Measurements from ENCODE around the gene NACAD. TPM values are rescaled to one million over a fixed set of nuclear protein-coding genes. Genes with fewer than 3 reads are reported as not detected.

NACAD gene
- total RNA-seq, 1 donor from 2014 or later, result 11.4 TPM

DNA sequence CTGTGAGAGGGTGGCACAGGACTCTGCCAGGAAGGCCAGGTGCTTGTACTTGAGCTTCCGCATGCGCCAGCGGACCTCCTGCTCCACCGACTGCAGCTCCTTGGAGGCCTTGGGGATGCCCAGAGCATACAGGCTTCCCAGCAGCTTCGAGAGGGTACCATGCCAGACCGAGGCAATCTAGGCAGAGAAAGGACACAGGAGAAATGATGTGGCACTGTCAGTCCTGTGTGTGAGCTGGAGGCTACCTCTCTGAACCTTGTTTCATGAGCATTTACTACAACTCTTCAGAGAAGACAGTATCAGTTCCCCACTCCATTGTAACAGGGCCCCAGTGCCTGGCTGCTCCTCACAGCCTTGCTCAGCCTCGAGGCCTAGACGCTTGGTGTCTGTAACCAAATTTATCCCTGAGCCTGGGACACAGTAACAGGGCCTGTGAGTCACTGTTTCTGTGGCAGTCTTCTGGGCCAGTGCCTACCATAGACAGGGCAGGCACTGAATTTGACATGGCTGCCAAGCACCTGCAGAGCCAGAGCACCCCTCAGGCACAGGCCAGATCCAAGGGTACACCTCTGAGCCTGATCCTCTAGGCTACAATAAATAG lies 16.9 kb upstream of the NACAD start:
- no peak for DNase-seq (ENCODE audit: low spot score in 2 of 2, unreplicated experiment in 2 of 2)
- Mint-ChIP-seq H3K9me3 (no peaks in the 10 kb centered on the region), H3K27me3 (ENCODE audit: low read depth) (no peaks in the 10 kb centered on the region), H3K27ac (no peak overlapping the region), H3K4me1 (peaks cover 7% of the 10 kb centered on the region), H3K4me3 (no peak overlapping the region), H3K36me3 (peaks cover 6% of the 10 kb centered on the region)
- no peak for TF ChIP-seq CTCF (IDR thresholded peaks at IDR 0.05; ENCODE audit: unreplicated experiment)

DNA sequence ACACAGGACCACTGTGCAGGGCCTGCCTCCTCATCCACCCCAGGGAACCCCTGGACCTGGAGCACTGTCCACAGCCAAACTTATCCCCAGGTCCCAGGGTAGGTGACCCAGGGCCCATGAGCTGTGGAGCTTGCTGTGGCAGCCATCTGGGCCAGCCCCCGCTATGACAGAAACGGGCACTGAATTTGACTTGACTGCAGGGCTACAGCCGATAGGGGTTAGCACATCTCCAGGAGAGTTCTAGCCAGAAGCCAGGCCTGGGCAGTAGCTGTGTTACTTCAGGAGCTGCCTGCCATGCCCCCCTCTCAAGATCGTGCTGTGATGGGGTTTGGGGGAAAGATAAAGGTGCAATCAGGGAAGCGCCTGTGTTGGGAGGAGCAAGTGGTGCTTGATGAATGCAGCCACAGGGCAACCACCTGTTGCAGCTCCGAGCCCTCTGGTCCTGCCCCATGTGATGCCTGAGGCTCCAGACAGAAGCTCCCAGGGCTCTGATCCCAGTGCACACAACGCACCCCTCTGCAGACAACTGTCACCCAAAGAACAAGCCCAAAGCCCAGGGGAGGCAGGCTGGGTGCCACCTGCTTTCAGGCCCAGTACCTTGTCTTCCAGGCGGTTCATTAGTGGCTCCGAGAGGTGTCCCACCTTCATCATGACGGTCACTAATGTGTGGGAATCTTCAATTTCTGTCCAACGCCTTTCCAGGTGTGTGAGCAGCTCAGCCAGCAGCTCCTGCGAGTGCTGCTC lies 16.2 kb upstream of the NACAD start:
- Mint-ChIP-seq H3K9me3 (no peaks in the 10 kb centered on the region), H3K27me3 (ENCODE audit: low read depth) (no peaks in the 10 kb centered on the region), H3K4me3 (no peak overlapping the region), H3K36me3 (peaks cover 6% of the 10 kb centered on the region), H3K27ac (no peak overlapping the region), H3K4me1 (peaks cover 2% of the 10 kb centered on the region)
- no peak for DNase-seq (ENCODE audit: low spot score in 2 of 2, unreplicated experiment in 2 of 2)
- TF ChIP-seq CTCF (IDR thresholded peaks at IDR 0.05; ENCODE audit: unreplicated experiment), result no peak

- no peaks in the 10 kb centered on the region for H3K27me3 Mint-ChIP-seq (ENCODE audit: low read depth)
- no peak for TF ChIP-seq CTCF (IDR thresholded peaks at IDR 0.05; ENCODE audit: unreplicated experiment)
- no peaks in the 10 kb centered on the region for H3K4me1 Mint-ChIP-seq
- H3K36me3 Mint-ChIP-seq, result peaks cover 8% of the 10 kb centered on the region
- H3K9me3 Mint-ChIP-seq, result no peaks in the 10 kb centered on the region
- H3K4me3 Mint-ChIP-seq, result no peak overlapping the region
- no peak for DNase-seq (ENCODE audit: low spot score in 2 of 2, unreplicated experiment in 2 of 2)
- no peak overlapping the region for H3K27ac Mint-ChIP-seq
Measured at GRCh38 chr7:45103958-45104843, 15.4 kb upstream of the NACAD start.

- no peak overlapping the region for H3K27ac Mint-ChIP-seq
- H3K36me3 Mint-ChIP-seq, result peaks cover 5% of the 10 kb centered on the region
- H3K9me3 Mint-ChIP-seq, result no peaks in the 10 kb centered on the region
- no peaks in the 10 kb centered on the region for H3K27me3 Mint-ChIP-seq (ENCODE audit: low read depth)
- no peak for DNase-seq (ENCODE audit: low spot score in 2 of 2, unreplicated experiment in 2 of 2)
- no peaks in the 10 kb centered on the region for H3K4me1 Mint-ChIP-seq
- TF ChIP-seq CTCF (IDR thresholded peaks at IDR 0.05; ENCODE audit: unreplicated experiment), result no peak
- no peak overlapping the region for H3K4me3 Mint-ChIP-seq
Measured at GRCh38 chr7:45102785-45103712, 14.3 kb upstream of the NACAD start.

GRCh38 chr7:45101748-45102147 lies 13.0 kb upstream of the NACAD start:
- Mint-ChIP-seq H3K27ac (no peak overlapping the region), H3K4me3 (no peak overlapping the region), H3K4me1 (no peaks in the 10 kb centered on the region), H3K36me3 (peaks cover 5% of the 10 kb centered on the region), H3K9me3 (no peaks in the 10 kb centered on the region), H3K27me3 (ENCODE audit: low read depth) (no peaks in the 10 kb centered on the region)
- no peak for TF ChIP-seq CTCF (IDR thresholded peaks at IDR 0.05; ENCODE audit: unreplicated experiment)
- no peak for DNase-seq (ENCODE audit: low spot score in 2 of 2, unreplicated experiment in 2 of 2)
